WTC11 (cell line): ENCODE data around the gene COL21A1. TPM values are rescaled to one million over a fixed set of nuclear protein-coding genes. Genes with fewer than 3 reads are reported as not detected.
"Not testable (repeated sequence)": the region's sequence is repeated elsewhere in the genome, so short reads cannot be mapped to it uniquely, and the experiment has no call there.

Experiments used
- ATAC-seq: fragments of 200-7000 bp; cut with Tn5 transposase; 2 replicates; pipeline ENCODE4 v1.10.0; 2021; ENCODE audit warnings: mild to moderate bottlenecking, moderate library complexity
- CTCF ChIA-PET: fragments of 300-600 bp; sonication (Branson Sonifier 250); formaldehyde crosslinking; loops from one replicate; lab custom pipeline; 2021; ENCODE audit warnings: antibody characterized with exemption; lab: Charles Lee
- POLR2A ChIA-PET: fragments of 350-600 bp; sonication (Branson Sonifier 250); formaldehyde crosslinking; loops from one replicate; lab custom pipeline; 2021; ENCODE audit warnings: antibody characterized with exemption; lab: Charles Lee
- DNase-seq: peaks from one replicate; pipeline ENCODE4 v3.0.0; 2021; ENCODE audit warnings: low spot score
- H3K27ac Mint-ChIP-seq: 2 replicates; pipeline ENCODE4 v1.8.0; 2021; ENCODE audit warnings: mixed read lengths
- H3K27me3 Mint-ChIP-seq: 2 replicates; pipeline ENCODE4 v1.8.0; 2021; ENCODE audit warnings: low read depth, mild to moderate bottlenecking, moderate library complexity, mixed read lengths
- H3K36me3 Mint-ChIP-seq: 2 replicates; pipeline ENCODE4 v1.8.0; 2021; ENCODE audit warnings: mixed read lengths
- H3K4me1 Mint-ChIP-seq: 2 replicates; pipeline ENCODE4 v1.8.0; 2022; ENCODE audit warnings: mixed read lengths
- H3K4me3 Mint-ChIP-seq: 2 replicates; pipeline ENCODE4 v1.8.0; 2021; ENCODE audit warnings: mild to moderate bottlenecking, moderate library complexity, mixed read lengths
- H3K9me3 Mint-ChIP-seq: 2 replicates; pipeline ENCODE4 v1.8.0; 2021; ENCODE audit warnings: mixed read lengths
- ATF2 ChIP-seq: sonication (generic); formaldehyde crosslinking; IDR thresholded peaks from 2 replicates; pipeline ENCODE4 v1.8.1; 2022; ENCODE audit warnings: low read depth, missing genetic modification reagents, borderline replicate concordance
- ETV6 ChIP-seq: sonication (generic); formaldehyde crosslinking; IDR thresholded peaks from 2 replicates; pipeline ENCODE4 v1.8.1; 2022; ENCODE audit warnings: mild to moderate bottlenecking, missing genetic modification reagents
- FOXJ3 ChIP-seq: sonication (generic); formaldehyde crosslinking; IDR thresholded peaks from 2 replicates; pipeline ENCODE4 v1.9.0; 2021; ENCODE audit warnings: missing genetic modification reagents, mild to moderate bottlenecking, borderline replicate concordance
- JUN ChIP-seq: sonication (generic); formaldehyde crosslinking; IDR thresholded peaks from 2 replicates; pipeline ENCODE4 v1.8.0; 2023; ENCODE audit warnings: mild to moderate bottlenecking, missing genetic modification reagents
- MLX ChIP-seq: sonication (generic); formaldehyde crosslinking; IDR thresholded peaks from 2 replicates; pipeline ENCODE4 v1.8.1; 2023; ENCODE audit warnings: mild to moderate bottlenecking, missing genetic modification reagents, moderate library complexity
- MYBL2 ChIP-seq: sonication (generic); formaldehyde crosslinking; IDR thresholded peaks from 2 replicates; pipeline ENCODE4 v1.8.1; 2023; ENCODE audit warnings: mild to moderate bottlenecking, moderate library complexity, missing genetic modification reagents
- NFYB ChIP-seq: sonication (generic); formaldehyde crosslinking; conservative IDR thresholded peaks from 2 replicates; pipeline ENCODE4 v1.8.0; 2022; ENCODE audit warnings: low read depth, missing genetic modification reagents
- OVOL2 ChIP-seq: fragments of 250-450 bp; sonication (Bioruptor Pico); IDR thresholded peaks from 2 replicates; pipeline ENCODE4 v1.9.0; 2021; ENCODE audit warnings: mild to moderate bottlenecking, borderline replicate concordance
- PREB ChIP-seq: sonication (generic); formaldehyde crosslinking; IDR thresholded peaks from 2 replicates; pipeline ENCODE4 v1.8.1; 2022; ENCODE audit warnings: mild to moderate bottlenecking, missing genetic modification reagents, moderate library complexity, borderline replicate concordance
- RORB ChIP-seq: fragments of 250-450 bp; sonication (Bioruptor Pico); IDR thresholded peaks from 2 replicates; pipeline ENCODE4 v1.9.0; 2021; ENCODE audit warnings: mild to moderate bottlenecking
- SMAD3 ChIP-seq: sonication (generic); formaldehyde crosslinking; IDR thresholded peaks from 2 replicates; pipeline ENCODE4 v1.8.0; 2022; ENCODE audit warnings: missing genetic modification reagents, mild to moderate bottlenecking, borderline replicate concordance
- SMAD4 ChIP-seq: sonication (generic); formaldehyde crosslinking; IDR thresholded peaks from 2 replicates; pipeline ENCODE4 v1.8.0; 2022; ENCODE audit warnings: mild to moderate bottlenecking, missing genetic modification reagents
- SOX15 ChIP-seq: fragments of 250-450 bp; sonication (Bioruptor Pico); IDR thresholded peaks from 2 replicates; pipeline ENCODE4 v1.9.0; 2021; ENCODE audit warnings: mild to moderate bottlenecking
- TEAD4 ChIP-seq: sonication (generic); formaldehyde crosslinking; IDR thresholded peaks from 2 replicates; pipeline ENCODE4 v1.8.0; 2022; ENCODE audit warnings: mild to moderate bottlenecking, missing genetic modification reagents
- TP53 ChIP-seq: sonication (generic); formaldehyde crosslinking; IDR thresholded peaks from 2 replicates; pipeline ENCODE4 v1.8.1; 2023; ENCODE audit warnings: mild to moderate bottlenecking, missing genetic modification reagents
- ZNF281 ChIP-seq: sonication (generic); formaldehyde crosslinking; IDR thresholded peaks from 2 replicates; pipeline ENCODE4 v1.8.0; 2023; ENCODE audit warnings: mild to moderate bottlenecking, missing genetic modification reagents
- ZNF532 ChIP-seq: fragments of 250-450 bp; sonication (Bioruptor Pico); IDR thresholded peaks from 2 replicates; pipeline ENCODE4 v1.9.0; 2021; ENCODE audit warnings: mild to moderate bottlenecking, borderline replicate concordance
- total RNA-seq: library from RNA; stranded (reverse); gene quantifications from 3 replicates; pipeline ENCODE4 v1.2.3, GENCODE V29; 2021

COL21A1 gene
- total RNA-seq, 1 experiment from 2014 or later = 4.4 TPM

GRCh38 chr6:56263596-56264315, 16.4 kb upstream of the COL21A1 start:
- no peak overlapping the region for H3K27ac Mint-ChIP-seq
- H3K36me3 Mint-ChIP-seq = peaks cover 3% of the 10 kb centered on the region

GRCh38 chr6:56260593-56260992, 13.2 kb upstream of the COL21A1 start:
- CTCF ChIA-PET = interaction anchor here (1.3 kb wide), 1 partner anchor 13 kb away, joined by 3 read pairs; the partner anchor contains the start of gene COL21A1
- H3K9me3 Mint-ChIP-seq, DNase-seq, H3K4me3 Mint-ChIP-seq, ATAC-seq, H3K27ac Mint-ChIP-seq, H3K27me3 Mint-ChIP-seq, POLR2A ChIA-PET, H3K36me3 Mint-ChIP-seq: not testable (repeated sequence)
- peaks cover 13% of the 10 kb centered on the region for H3K4me1 Mint-ChIP-seq

More at GRCh38 chr6:56263596-56264315, 16.4 kb upstream of the COL21A1 start:
- DNase-seq = no peak
- H3K27me3 Mint-ChIP-seq = no peaks in the 10 kb centered on the region
- no peak overlapping the region for H3K4me3 Mint-ChIP-seq
- ChIA-PET CTCF (no interaction called here), POLR2A (no interaction called here)
- TF ChIP-seq ZNF532 (CRISPR knock-in tag) (no peak), SMAD4 (CRISPR knock-in tag) (no peak), JUN (CRISPR knock-in tag) (no peak), OVOL2 (no peak)
- H3K4me1 Mint-ChIP-seq = peaks cover 17% of the 10 kb centered on the region
- no peak for ATAC-seq
- H3K9me3 Mint-ChIP-seq = peaks cover 7% of the 10 kb centered on the region

- H3K4me1 Mint-ChIP-seq = peaks cover 13% of the 10 kb centered on the region
- DNase-seq = no peak
- H3K9me3 Mint-ChIP-seq = no peaks in the 10 kb centered on the region
- H3K27ac Mint-ChIP-seq = no peak overlapping the region; the same call in 1 of the 2 replicates
- no peak overlapping the region for H3K4me3 Mint-ChIP-seq
- H3K27me3 Mint-ChIP-seq = no peaks in the 10 kb centered on the region
- no peaks in the 10 kb centered on the region for H3K36me3 Mint-ChIP-seq
- POLR2A ChIA-PET = no interaction called here
- ATAC-seq = peak; percentile 67
- CTCF ChIA-PET = interaction anchor here (1.4 kb wide), 1 partner anchor 12 kb away, joined by 5 read pairs; the partner anchor contains the start of gene COL21A1
- TF ChIP-seq PREB (CRISPR knock-in tag) = no peak
- no peak for TF ChIP-seq ETV6 (CRISPR knock-in tag)
- TF ChIP-seq TP53 (CRISPR knock-in tag) = no peak
- TF ChIP-seq MLX (CRISPR knock-in tag) = no peak
- TF ChIP-seq TEAD4 (CRISPR knock-in tag) = no peak
- no peak for TF ChIP-seq ZNF281 (CRISPR knock-in tag)
- TF ChIP-seq SMAD3 (CRISPR knock-in tag) = no peak
- no peak for TF ChIP-seq ATF2 (CRISPR knock-in tag)
- TF ChIP-seq RORB (CRISPR knock-in tag) = no peak
- no peak for TF ChIP-seq SMAD4 (CRISPR knock-in tag)
- TF ChIP-seq MYBL2 = no peak
- no peak for TF ChIP-seq FOXJ3 (CRISPR knock-in tag)
- TF ChIP-seq SOX15 (CRISPR knock-in tag) = no peak
- no peak for TF ChIP-seq NFYB
Observed at GRCh38 chr6:56259234-56260077, 12.1 kb upstream of the COL21A1 start.
